GM12874 (cell line): Measurements from ENCODE around the gene RIN1.

ENCODE experiments used
- TF ChIP-seq, protein P1 (sequence below): IDR thresholded peaks from 2 replicates; pipeline ENCODE4 v1.5.1; 2011; ENCODE audit warnings: low read depth, mild to moderate bottlenecking, control low read depth, low read length, moderate library complexity; ENCODE audit not compliant: insufficient read depth

The RIN1 gene, protein sequence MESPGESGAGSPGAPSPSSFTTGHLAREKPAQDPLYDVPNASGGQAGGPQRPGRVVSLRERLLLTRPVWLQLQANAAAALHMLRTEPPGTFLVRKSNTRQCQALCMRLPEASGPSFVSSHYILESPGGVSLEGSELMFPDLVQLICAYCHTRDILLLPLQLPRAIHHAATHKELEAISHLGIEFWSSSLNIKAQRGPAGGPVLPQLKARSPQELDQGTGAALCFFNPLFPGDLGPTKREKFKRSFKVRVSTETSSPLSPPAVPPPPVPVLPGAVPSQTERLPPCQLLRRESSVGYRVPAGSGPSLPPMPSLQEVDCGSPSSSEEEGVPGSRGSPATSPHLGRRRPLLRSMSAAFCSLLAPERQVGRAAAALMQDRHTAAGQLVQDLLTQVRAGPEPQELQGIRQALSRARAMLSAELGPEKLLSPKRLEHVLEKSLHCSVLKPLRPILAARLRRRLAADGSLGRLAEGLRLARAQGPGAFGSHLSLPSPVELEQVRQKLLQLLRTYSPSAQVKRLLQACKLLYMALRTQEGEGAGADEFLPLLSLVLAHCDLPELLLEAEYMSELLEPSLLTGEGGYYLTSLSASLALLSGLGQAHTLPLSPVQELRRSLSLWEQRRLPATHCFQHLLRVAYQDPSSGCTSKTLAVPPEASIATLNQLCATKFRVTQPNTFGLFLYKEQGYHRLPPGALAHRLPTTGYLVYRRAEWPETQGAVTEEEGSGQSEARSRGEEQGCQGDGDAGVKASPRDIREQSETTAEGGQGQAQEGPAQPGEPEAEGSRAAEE

DNA sequence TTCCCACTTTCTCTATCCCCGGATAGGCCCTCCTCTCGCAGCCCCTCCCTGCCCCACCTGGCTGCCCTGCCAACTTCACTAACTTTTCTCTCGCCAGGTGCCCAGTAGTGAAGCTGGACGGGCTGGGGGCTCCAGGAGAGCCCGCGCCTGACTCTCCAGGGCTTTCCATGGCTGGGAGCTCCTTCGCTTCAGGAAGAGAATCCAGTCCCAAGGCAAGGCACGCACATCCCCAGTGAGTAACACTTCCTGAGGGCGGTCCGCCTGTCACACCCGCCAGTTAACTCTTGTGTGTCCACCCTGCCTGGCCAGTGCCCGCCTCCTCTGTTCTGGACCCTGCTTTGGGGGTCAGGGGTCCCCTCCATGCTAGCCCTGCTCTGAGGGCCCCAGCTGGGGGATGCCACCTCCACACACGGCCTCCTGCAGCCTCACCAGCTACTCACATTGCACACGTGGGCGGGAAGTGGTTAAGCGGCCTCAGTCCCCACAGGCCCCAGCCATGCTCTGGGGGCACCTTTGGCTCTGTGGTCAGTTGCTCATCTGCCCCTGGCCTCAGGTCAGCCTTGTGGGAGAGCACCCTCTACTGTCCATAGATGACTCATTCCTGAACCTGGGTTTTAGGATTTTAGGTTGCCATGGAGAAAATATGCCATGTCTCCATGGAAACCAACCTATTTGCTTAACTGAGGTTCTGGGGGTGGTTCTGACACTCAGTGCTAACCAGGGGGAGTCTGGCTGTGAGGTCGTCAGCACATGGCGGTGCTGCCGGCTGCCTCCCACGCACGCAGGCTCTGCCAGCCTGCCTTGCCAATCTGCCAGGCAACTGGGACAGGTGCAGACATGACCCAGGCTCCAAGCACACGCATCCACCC, at the start of gene RIN1:
RIN1 (minus strand) TSS at position 201 of the 869 bp plus-strand sequence; CDS start at position 169, 32 bp downstream.
- TF ChIP-seq, protein P1, sequence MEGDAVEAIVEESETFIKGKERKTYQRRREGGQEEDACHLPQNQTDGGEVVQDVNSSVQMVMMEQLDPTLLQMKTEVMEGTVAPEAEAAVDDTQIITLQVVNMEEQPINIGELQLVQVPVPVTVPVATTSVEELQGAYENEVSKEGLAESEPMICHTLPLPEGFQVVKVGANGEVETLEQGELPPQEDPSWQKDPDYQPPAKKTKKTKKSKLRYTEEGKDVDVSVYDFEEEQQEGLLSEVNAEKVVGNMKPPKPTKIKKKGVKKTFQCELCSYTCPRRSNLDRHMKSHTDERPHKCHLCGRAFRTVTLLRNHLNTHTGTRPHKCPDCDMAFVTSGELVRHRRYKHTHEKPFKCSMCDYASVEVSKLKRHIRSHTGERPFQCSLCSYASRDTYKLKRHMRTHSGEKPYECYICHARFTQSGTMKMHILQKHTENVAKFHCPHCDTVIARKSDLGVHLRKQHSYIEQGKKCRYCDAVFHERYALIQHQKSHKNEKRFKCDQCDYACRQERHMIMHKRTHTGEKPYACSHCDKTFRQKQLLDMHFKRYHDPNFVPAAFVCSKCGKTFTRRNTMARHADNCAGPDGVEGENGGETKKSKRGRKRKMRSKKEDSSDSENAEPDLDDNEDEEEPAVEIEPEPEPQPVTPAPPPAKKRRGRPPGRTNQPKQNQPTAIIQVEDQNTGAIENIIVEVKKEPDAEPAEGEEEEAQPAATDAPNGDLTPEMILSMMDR, result 0 out of 2 replicates have a peak, but pooled peaks have one; percentile 37

DNA sequence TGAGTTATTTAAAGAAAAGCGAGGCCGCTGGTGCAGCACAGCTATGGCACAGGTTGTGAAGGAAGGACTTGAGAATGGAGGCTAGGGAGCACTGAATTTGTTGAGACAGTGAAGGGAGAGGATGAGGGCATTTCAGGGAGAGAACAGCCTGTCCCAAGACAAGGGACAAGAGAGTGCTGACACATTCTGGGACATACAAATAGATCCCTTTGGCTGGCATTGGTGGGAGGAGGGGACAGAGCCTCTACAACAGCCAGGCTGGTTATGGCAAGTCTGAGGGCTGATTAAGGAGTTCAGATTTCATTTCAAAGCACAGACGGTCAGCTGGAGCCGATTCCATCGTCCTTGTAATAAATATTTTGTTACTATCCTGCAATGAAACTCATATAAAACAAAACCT, 37.0 kb upstream of the RIN1 start:
- TF ChIP-seq, protein P1, result no peak

DNA sequence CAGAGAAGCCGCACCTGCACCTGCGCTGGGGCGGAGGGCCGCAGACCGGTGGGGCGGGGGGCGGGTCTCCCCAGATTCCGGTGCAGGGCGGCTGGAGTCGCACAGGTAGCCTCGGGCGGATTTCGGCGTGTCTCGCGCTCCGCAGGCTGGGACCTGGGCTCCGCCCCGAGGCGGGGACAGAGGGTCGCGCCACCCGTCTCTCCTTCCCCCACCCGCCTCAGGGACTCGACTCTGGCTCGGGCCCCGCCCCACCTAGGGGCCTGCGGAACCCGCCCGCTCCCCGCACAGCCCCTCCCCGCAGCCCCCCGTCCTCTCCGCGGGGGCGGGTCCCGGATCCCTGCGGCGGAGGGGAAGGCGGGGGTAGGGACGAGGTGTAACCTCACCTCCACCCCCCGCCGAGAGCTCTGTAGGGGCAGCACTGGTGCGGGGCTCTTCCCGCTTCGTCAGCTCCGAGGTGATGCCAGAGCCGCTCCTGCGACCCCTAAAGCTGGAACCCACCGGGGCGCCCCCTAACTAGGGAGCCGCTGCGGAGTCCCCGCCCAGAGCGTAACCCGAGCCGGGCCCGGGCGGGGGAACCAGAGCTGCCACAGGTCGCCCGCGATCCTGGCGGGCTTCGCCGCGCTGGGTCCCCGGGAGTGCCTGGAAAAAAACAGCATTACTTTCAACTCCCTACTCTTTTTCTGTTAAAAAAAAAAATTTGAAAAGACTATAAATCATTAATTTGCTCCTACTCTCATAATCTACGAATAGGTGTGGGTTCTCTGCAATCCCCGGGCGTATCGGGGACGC, 35.6 kb upstream of the RIN1 start, which contains the start of gene SLC29A2:
SLC29A2 (minus strand) TSS at position 134 of the 789 bp plus-strand sequence. CDS start 169 bp downstream, outside the sequence.
- TF ChIP-seq, protein P1, result no peak

DNA sequence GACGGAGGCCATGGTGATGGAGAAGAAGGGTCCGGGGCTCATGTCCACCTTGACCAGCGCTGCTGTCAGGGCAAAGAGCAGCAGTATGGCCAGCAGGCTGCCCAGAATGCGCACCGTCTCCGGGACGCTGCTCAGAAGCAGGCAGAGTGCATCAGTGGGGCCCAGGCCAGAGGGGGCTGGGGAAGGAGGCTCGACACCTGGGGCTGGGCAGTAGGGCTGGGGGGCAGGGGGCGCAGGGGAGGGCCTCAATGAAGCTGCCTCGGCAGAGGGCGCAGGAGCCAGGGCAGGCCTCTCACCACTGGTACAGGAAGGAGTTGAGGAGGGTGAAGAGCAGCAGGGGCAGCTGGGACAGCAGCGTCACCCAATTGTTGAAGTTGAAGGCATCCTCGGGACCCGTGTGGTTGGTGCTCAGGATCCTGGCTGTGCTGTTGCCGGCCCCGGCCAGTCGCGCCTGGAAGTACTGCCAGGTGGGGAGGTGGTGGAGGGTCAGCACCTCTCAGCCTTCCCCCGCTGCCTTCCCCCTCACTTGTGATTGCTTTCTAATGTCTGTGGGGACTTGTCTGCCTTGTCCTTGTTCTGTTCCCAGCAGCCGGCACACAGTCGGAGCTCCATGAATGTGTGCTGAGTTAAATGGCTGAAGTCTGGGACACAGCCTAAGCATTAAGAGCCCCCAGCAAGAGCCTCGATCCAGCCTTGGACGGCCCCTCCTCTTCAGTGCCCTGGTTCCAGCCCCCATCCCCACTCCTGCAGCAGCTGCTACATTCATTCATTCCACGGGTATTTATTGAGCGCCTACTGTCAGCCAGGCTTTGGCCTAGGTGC, 33.0 kb upstream of the RIN1 start:
- TF ChIP-seq, protein P1, result no peak

DNA sequence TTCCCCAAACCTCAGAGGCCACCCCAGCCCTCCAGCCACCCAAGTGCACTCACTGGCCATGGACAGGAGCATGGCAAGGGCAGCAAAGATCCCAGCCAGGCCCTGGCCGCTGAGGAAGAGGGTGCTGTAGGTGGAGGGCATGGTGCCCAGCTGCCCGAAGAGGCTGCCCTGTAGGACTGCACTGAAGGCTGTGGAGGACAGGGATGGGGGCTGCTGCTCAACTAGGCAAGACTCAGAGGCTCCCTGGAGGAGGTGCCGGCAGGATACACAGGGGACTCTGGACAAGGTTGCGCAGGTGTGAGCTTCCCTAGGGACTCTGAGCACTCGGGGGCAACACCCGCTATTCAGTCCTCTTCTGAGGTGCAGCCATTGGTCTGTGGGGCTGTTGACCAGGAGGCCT, 32.2 kb upstream of the RIN1 start:
- TF ChIP-seq, protein P1, result no peak
